Activated T-helper 1 cell treated with anti-CD3 and anti-CD28 coated beads, Interleukin-2, amount 50 U/mL, for 16 hours (primary cell): ENCODE data around the gene NFATC2.
"Not testable (repeated sequence)": the region's sequence is repeated elsewhere in the genome, so short reads cannot be mapped to it uniquely, and the experiment has no call there.

Source experiments
- DNase-seq, 2 donors: peaks; one replicate each; pipeline ENCODE4 v3.0.0-alpha.2; 2020; ENCODE audit warnings: low read depth in 1 of 2, low spot score in 1 of 2

Gene NFATC2

GRCh38 chr20:51363813-51364212 lies 178.7 kb downstream of the NFATC2 start:
- DNase-seq = no peak

GRCh38 chr20:51363378-51363777 lies 179.1 kb downstream of the NFATC2 start:
- DNase-seq = no peak

- no peak for DNase-seq
These were observed 180.3 kb downstream of the NFATC2 start for GRCh38 chr20:51362254-51362653.

GRCh38 chr20:51361258-51361657 lies 181.3 kb downstream of the NFATC2 start:
- DNase-seq = no peak

GRCh38 chr20:51360451-51361201 lies 181.9 kb downstream of the NFATC2 start:
- no peak for DNase-seq

- no peak for DNase-seq
These were observed 182.6 kb downstream of the NFATC2 start for GRCh38 chr20:51359947-51360346.

- no peak for DNase-seq
These were observed 183.1 kb downstream of the NFATC2 start for GRCh38 chr20:51359401-51359800.

GRCh38 chr20:51358032-51358724 lies 184.3 kb downstream of the NFATC2 start:
- no peak for DNase-seq

- no peak for DNase-seq
These were observed 185.0 kb downstream of the NFATC2 start for GRCh38 chr20:51357543-51357942.

GRCh38 chr20:51356871-51357270 lies 185.6 kb downstream of the NFATC2 start:
- no peak for DNase-seq

GRCh38 chr20:51354769-51355319 lies 187.7 kb downstream of the NFATC2 start:
- no peak for DNase-seq

- DNase-seq = no peak
These were observed 188.2 kb downstream of the NFATC2 start for GRCh38 chr20:51354191-51354768.

- DNase-seq = no peak
These were observed 189.0 kb downstream of the NFATC2 start for GRCh38 chr20:51353491-51353890.

GRCh38 chr20:51352791-51353190 lies 189.7 kb downstream of the NFATC2 start:
- DNase-seq = no peak

GRCh38 chr20:51350941-51351631 lies 191.4 kb downstream of the NFATC2 start:
- DNase-seq = no peak

GRCh38 chr20:51348876-51349275 lies 193.6 kb downstream of the NFATC2 start:
- no peak for DNase-seq

- no peak for DNase-seq
These were observed 194.7 kb downstream of the NFATC2 start for GRCh38 chr20:51347831-51348230.

GRCh38 chr20:51346686-51347485 lies 195.6 kb downstream of the NFATC2 start:
- DNase-seq = no peak

- DNase-seq = no peak
These were observed 196.9 kb downstream of the NFATC2 start for GRCh38 chr20:51345601-51346101.

GRCh38 chr20:51343802-51344201 lies 198.7 kb downstream of the NFATC2 start:
- not testable (repeated sequence) for DNase-seq
